HG02840 (cell line): ENCODE measurements around the gene ATP11C.
"Not testable (repeated sequence)": the region's sequence is repeated elsewhere in the genome, so short reads cannot be mapped to it uniquely, and the experiment has no call there.

ENCODE experiments used
- ATAC-seq: cut with Tn5 transposase; IDR thresholded peaks from one replicate; pipeline ENCODE4 v1.9.1; 2021; ENCODE audit warnings: mild to moderate bottlenecking, moderate library complexity, moderate number of reproducible peaks; ENCODE audit not compliant: unreplicated experiment, low FRiP score

ATP11C gene

GRCh38 chrX:139739138-139739537 lies 193.7 kb downstream of the ATP11C start:
- ATAC-seq, result no peak

- no peak for ATAC-seq
Observed at GRCh38 chrX:139738581-139738980, 194.3 kb downstream of the ATP11C start.

GRCh38 chrX:139736151-139736550 lies 196.7 kb downstream of the ATP11C start:
- ATAC-seq, result no peak

- ATAC-seq, result no peak
Observed at GRCh38 chrX:139734996-139735395, 197.9 kb downstream of the ATP11C start.

- no peak for ATAC-seq
Observed at GRCh38 chrX:139725720-139726119, 207.1 kb downstream of the ATP11C start.

- no peak for ATAC-seq
Observed at GRCh38 chrX:139724626-139725025, 208.2 kb downstream of the ATP11C start.

- ATAC-seq, result no peak
Observed at GRCh38 chrX:139720979-139721378, 211.9 kb downstream of the ATP11C start.

GRCh38 chrX:139720136-139720535 lies 212.7 kb downstream of the ATP11C start:
- ATAC-seq, result no peak

- no peak for ATAC-seq
Observed at GRCh38 chrX:139708067-139708466, 224.8 kb downstream of the ATP11C start, which contains the start of gene MCF2. TSS of gene MCF2 (minus strand) at chrX:139708167. CDS start at chrX:139651744, 56,423 bp downstream.

GRCh38 chrX:139702658-139703057 lies 230.2 kb downstream of the ATP11C start:
- no peak for ATAC-seq

- ATAC-seq, result no peak
Observed at GRCh38 chrX:139692908-139693307, 239.9 kb downstream of the ATP11C start.

GRCh38 chrX:139692506-139692849 lies 240.4 kb downstream of the ATP11C start:
- no peak for ATAC-seq

GRCh38 chrX:139691843-139692505 lies 240.9 kb downstream of the ATP11C start:
- no peak for ATAC-seq

- no peak for ATAC-seq
Observed at GRCh38 chrX:139691493-139691842, 241.4 kb downstream of the ATP11C start.

GRCh38 chrX:139685175-139685574 lies 247.7 kb downstream of the ATP11C start:
- not testable (repeated sequence) for ATAC-seq

GRCh38 chrX:139680356-139680755 lies 252.5 kb downstream of the ATP11C start:
- no peak for ATAC-seq
